ENCODE measurements around the gene OXCT1.

DNA sequence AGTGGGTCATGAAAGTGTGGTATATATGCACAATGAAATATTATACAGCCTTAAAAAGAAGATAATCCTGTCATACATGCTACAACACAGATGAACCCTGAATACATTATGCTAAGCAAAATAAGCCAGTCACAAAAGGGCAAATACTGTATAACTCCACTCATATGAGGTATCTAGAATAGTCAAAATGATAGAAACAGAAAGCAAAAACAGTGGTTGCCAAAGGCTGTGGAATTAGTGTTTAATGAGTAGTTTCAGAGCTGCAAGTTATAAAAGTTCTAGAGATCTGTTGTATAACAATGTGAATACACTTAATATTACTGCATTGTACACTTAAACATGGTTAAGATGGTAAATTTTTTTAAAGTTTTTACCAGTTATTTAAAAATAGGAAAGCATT lies 135.0 kb downstream of the OXCT1 start:
- no peak for TF ChIP-seq POLR2A (IDR thresholded peaks at IDR 0.05)
- TF ChIP-seq, protein P1, sequence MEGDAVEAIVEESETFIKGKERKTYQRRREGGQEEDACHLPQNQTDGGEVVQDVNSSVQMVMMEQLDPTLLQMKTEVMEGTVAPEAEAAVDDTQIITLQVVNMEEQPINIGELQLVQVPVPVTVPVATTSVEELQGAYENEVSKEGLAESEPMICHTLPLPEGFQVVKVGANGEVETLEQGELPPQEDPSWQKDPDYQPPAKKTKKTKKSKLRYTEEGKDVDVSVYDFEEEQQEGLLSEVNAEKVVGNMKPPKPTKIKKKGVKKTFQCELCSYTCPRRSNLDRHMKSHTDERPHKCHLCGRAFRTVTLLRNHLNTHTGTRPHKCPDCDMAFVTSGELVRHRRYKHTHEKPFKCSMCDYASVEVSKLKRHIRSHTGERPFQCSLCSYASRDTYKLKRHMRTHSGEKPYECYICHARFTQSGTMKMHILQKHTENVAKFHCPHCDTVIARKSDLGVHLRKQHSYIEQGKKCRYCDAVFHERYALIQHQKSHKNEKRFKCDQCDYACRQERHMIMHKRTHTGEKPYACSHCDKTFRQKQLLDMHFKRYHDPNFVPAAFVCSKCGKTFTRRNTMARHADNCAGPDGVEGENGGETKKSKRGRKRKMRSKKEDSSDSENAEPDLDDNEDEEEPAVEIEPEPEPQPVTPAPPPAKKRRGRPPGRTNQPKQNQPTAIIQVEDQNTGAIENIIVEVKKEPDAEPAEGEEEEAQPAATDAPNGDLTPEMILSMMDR (IDR thresholded peaks at IDR 0.05) = no peak
